Muscle of leg (tissue), 11 donors: ENCODE data around the gene ABTB2. TPM values are rescaled to one million over a fixed set of nuclear protein-coding genes. Genes with fewer than 3 reads are reported as not detected.
A peak's percentile ranks its signal among the peaks of the same experiment; 100 is the strongest.

Experiments used
- DNase-seq: peaks from one replicate; pipeline ENCODE4 v3.0.0; 2013
- H3K27ac ChIP-seq: one replicate; pipeline ENCODE4 v1.5.1; 2013; ENCODE audit warnings: mild to moderate bottlenecking, low read length, control low read depth
- H3K27me3 ChIP-seq: one replicate; pipeline ENCODE4 v1.6.1; 2013; ENCODE audit warnings: low read length; ENCODE audit not compliant: control insufficient read depth, insufficient read depth
- H3K36me3 ChIP-seq: one replicate; pipeline ENCODE4 v1.6.1; 2013; ENCODE audit warnings: low read length; ENCODE audit not compliant: control insufficient read depth, insufficient read depth
- H3K4me1 ChIP-seq: one replicate; pipeline ENCODE4 v1.6.1; 2013; ENCODE audit warnings: low read length; ENCODE audit not compliant: control insufficient read depth, insufficient read depth
- H3K4me3 ChIP-seq: one replicate; pipeline ENCODE4 v1.5.1; 2013; ENCODE audit warnings: low read length, control low read depth
- H3K9me3 ChIP-seq: replicated peaks from 2 replicates; pipeline ENCODE4 v1.6.1; 2013; ENCODE audit warnings: low read depth, low read length; ENCODE audit not compliant: control insufficient read depth
- WGBS: methylation state at CpG from one replicate; pipeline ENCODE4 v1.1.5; 2013; ENCODE audit warnings: missing lambda C conversion rate; ENCODE audit not compliant: insufficient coverage; 5-methylcytosine and 5-hydroxymethylcytosine counted together
- polyA plus RNA-seq, 8 donors: library from polyadenylated mRNA; unstranded; fragments of 120-200 nt; gene quantifications; one replicate each; pipeline versions ENCODE4 v1.2.1 to v1.2.3, GENCODE V29; 2013; ENCODE audit warnings: inconsistent platforms in 1 of 8, low replicate concordance in 1 of 8; ENCODE audit not compliant: insufficient read length in 8 of 8, insufficient read depth in 1 of 8
- total RNA-seq: library from RNA; stranded (reverse); fragments of 120-200 nt; gene quantifications from one replicate; pipeline ENCODE4 v1.2.4, GENCODE V29; 2013

The ABTB2 gene
- total and polyA plus RNA-seq, 9 donors = 3.5 to 8.5 (median 6.5) TPM

DNA sequence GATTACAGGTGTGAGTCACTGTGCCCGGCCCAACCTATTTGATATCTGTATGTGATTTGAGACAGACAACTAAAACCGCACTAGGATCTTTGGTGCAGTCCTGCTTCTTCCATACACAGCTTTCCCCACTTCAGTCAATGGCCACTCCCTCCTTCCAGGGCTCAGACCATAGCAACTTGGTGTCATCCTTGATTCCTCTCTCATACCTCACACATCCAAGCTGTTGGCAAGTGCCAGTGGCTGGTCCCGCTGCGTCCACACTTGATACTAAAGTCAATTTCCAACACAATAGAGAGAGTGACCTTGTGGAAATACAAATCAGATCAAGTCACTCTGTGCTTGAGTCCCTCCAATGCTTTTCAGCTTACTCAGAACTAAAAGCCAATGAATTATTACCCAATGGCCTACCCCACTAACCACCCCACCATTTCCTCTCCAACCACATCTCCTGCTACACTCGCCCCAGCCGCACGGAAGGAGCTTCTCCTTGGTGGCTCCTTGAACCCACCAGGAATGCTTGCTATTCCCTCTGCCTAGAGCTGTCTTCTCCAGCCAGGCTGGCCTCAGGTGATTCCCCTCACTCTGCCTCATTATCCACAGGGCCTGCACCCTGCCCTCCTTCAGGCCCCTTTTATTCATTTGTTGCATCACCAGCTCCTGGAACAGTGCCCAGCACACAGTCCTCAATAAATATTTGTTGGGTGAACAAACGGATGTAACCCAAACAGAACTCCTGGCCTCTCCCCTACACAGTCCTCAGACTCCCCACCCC lies 12.9 kb downstream of the ABTB2 start:
- 85% methylated on average over 3 of the region's 8 CpGs for WGBS
- H3K36me3 ChIP-seq = no peaks in the 10 kb centered on the region
- no peaks in the 10 kb centered on the region for H3K9me3 ChIP-seq
- no peak for DNase-seq
- no peak overlapping the region for H3K4me3 ChIP-seq
- H3K4me1 ChIP-seq = peaks cover 71% of the 10 kb centered on the region
- no peaks in the 10 kb centered on the region for H3K27me3 ChIP-seq
- peak overlapping the region; percentile 95 for H3K27ac ChIP-seq

DNA sequence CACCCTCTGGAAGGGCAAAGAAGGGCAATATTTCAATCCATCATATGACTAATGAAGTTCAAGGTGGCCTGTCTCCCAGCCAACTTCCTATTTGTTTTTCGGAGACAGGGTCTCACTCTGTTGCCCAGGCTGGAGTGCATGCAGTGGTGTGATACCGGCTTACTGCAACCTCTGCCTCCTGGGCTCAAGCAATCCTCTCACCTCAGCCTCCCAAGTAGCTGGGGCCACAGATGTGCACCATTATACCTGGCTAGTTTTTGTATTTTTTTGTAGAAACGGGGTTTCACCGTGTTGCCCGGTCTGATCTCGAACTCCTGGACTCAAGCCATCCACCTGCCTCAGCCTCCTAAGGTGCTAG lies 13.4 kb downstream of the ABTB2 start:
- no peak overlapping the region for H3K4me3 ChIP-seq
- 93% methylated on average over 2 of the region's 6 CpGs for WGBS
- no peaks in the 10 kb centered on the region for H3K9me3 ChIP-seq
- H3K27me3 ChIP-seq = no peaks in the 10 kb centered on the region
- H3K4me1 ChIP-seq = peaks cover 67% of the 10 kb centered on the region
- no peak for DNase-seq
- H3K27ac ChIP-seq = no peak overlapping the region
- no peaks in the 10 kb centered on the region for H3K36me3 ChIP-seq

- peaks cover 60% of the 10 kb centered on the region for H3K4me1 ChIP-seq
- no peak for DNase-seq
- H3K36me3 ChIP-seq = no peaks in the 10 kb centered on the region
- H3K27me3 ChIP-seq = no peaks in the 10 kb centered on the region
- H3K27ac ChIP-seq = no peak overlapping the region
- WGBS = 91% methylated on average over 6 of the region's 6 CpGs
- no peaks in the 10 kb centered on the region for H3K9me3 ChIP-seq
- H3K4me3 ChIP-seq = no peak overlapping the region
Observed at GRCh38 chr11:34343686-34344085, 14.1 kb downstream of the ABTB2 start.

GRCh38 chr11:34343153-34343552 lies 14.7 kb downstream of the ABTB2 start:
- H3K27me3 ChIP-seq = no peaks in the 10 kb centered on the region
- no peaks in the 10 kb centered on the region for H3K9me3 ChIP-seq
- peaks cover 55% of the 10 kb centered on the region for H3K4me1 ChIP-seq
- no peak overlapping the region for H3K27ac ChIP-seq
- WGBS = no CpG with 5 or more reads among the region's 3 CpGs
- DNase-seq = no peak
- no peaks in the 10 kb centered on the region for H3K36me3 ChIP-seq
- H3K4me3 ChIP-seq = no peak overlapping the region

GRCh38 chr11:34341931-34342533 lies 15.8 kb downstream of the ABTB2 start:
- no peak overlapping the region for H3K27ac ChIP-seq
- no peaks in the 10 kb centered on the region for H3K27me3 ChIP-seq
- H3K36me3 ChIP-seq = no peaks in the 10 kb centered on the region
- no peak overlapping the region for H3K4me3 ChIP-seq
- no peaks in the 10 kb centered on the region for H3K9me3 ChIP-seq
- 40% methylated on average over 2 of the region's 6 CpGs for WGBS
- peaks cover 46% of the 10 kb centered on the region for H3K4me1 ChIP-seq
- DNase-seq = peak; percentile 71

- Histone ChIP-seq H3K4me3 (no peak overlapping the region), H3K27me3 (no peaks in the 10 kb centered on the region), H3K4me1 (peaks cover 37% of the 10 kb centered on the region), H3K27ac (no peak overlapping the region), H3K9me3 (no peaks in the 10 kb centered on the region), H3K36me3 (no peaks in the 10 kb centered on the region)
- WGBS = 100% methylated on average over 1 of the region's 3 CpGs
- no peak for DNase-seq
Observed at GRCh38 chr11:34341096-34341495, 16.7 kb downstream of the ABTB2 start.

- peaks cover 32% of the 10 kb centered on the region for H3K4me1 ChIP-seq
- no peak for DNase-seq
- H3K27me3 ChIP-seq = no peaks in the 10 kb centered on the region
- WGBS = no CpG with 5 or more reads among the region's 1 CpG
- no peaks in the 10 kb centered on the region for H3K36me3 ChIP-seq
- H3K4me3 ChIP-seq = no peak overlapping the region
- H3K27ac ChIP-seq = no peak overlapping the region
- no peaks in the 10 kb centered on the region for H3K9me3 ChIP-seq
Observed at GRCh38 chr11:34340653-34341052, 17.2 kb downstream of the ABTB2 start.

DNA sequence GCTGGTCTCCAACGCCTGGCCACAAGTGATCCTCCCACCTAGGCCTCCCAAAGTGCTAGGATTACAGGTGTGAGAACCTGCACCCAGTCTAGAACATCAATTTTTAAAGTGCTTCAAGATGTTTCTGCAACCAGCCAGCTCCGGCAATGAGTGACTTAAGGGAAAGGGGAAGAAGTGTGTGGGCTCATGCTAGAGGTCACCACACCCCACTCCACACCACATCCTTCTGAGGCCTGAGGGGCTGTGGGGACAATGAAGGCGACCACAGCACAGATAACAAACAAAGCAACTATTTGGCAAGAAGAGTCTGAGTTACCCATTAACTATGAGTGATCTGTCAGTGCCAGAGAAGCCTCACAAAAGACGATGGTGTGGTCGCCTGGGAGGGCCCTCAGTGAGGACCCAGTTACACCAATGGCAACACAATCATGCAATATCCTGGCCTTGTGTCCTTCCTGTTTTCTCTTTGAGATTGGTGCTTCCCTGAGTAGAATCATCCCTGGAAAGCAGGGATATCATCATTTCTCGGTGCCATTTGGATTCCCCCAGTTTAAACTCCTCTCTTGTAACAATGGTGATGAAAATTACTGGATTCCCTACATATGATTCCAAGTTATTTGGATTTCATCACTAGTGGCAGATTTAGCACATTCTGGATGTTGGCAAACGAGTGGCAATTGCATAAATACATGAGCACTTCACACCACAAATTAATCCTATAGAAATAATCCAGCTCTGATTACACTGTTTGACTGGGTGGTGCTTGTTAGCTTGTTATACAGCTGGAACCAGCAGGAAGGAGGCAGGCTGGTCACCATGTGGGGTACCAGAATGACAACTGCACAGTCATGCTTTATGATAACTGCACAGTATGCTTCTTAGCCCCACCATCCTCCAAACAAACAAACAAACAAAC lies 18.4 kb downstream of the ABTB2 start:
- no peaks in the 10 kb centered on the region for H3K9me3 ChIP-seq
- no CpG with 5 or more reads among the region's 7 CpGs for WGBS
- no peak overlapping the region for H3K27ac ChIP-seq
- H3K27me3 ChIP-seq = no peaks in the 10 kb centered on the region
- H3K4me3 ChIP-seq = no peak overlapping the region
- peaks cover 20% of the 10 kb centered on the region for H3K4me1 ChIP-seq
- no peak for DNase-seq
- H3K36me3 ChIP-seq = no peaks in the 10 kb centered on the region

DNA sequence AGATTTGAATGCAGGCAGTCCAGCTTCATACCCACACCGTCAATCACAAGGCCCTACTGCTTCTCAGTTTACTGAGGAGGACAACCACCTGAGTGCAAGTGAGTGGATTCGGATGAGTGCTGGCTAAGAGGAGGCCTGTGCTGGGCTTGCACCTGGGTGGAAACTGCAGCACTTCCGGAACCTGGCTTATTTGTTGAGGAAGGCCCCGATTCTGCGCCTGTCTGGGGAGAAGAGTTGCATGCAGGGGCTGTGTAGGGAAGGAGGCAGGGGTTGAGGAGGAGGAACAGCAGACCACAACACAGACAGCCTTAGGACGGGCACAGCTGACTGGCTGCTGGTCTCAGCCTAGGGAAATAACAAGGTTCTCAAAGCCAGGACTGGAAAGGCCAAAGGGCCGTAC lies 20.8 kb downstream of the ABTB2 start:
- no peaks in the 10 kb centered on the region for H3K27me3 ChIP-seq
- DNase-seq = no peak
- H3K36me3 ChIP-seq = no peaks in the 10 kb centered on the region
- H3K27ac ChIP-seq = no peak overlapping the region
- H3K9me3 ChIP-seq = no peaks in the 10 kb centered on the region
- H3K4me3 ChIP-seq = no peak overlapping the region
- 92% methylated on average over 4 of the region's 7 CpGs for WGBS
- peaks cover 4% of the 10 kb centered on the region for H3K4me1 ChIP-seq

DNA sequence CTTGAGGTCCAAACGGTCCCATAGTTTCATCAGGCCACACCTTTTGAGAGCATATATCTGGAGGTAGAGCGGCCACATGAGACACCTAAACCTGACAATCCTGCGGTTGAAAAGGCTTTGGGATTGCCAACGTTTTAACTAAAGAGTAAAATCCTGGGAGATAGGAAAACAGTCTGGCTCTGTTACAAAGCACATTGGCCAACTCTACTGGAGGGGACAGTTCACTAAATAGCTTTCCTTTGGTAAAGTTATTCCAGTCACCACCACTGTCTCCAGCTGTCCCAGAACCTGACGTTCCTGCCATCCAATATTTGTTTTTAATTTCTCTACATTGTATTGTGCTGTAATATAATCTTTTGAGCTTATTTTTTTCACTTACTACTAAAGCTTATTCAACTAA lies 22.0 kb downstream of the ABTB2 start:
- Histone ChIP-seq H3K9me3 (no peaks in the 10 kb centered on the region), H3K4me3 (no peak overlapping the region), H3K36me3 (no peaks in the 10 kb centered on the region), H3K27me3 (no peaks in the 10 kb centered on the region), H3K27ac (no peak overlapping the region), H3K4me1 (peaks cover 2% of the 10 kb centered on the region)
- WGBS = 71% methylated on average over 4 of the region's 5 CpGs
- DNase-seq = no peak
